PC-3 (cell line): ENCODE data around the gene SLC25A25.

Experiments
- EZH2 ChIP-seq: fragments of 300-600 bp; sonication (generic); IDR thresholded peaks from one replicate; pipeline ENCODE4 v1.6.1; 2017; ENCODE audit warnings: antibody characterized with exemption, mild to moderate bottlenecking, low read length; ENCODE audit not compliant: unreplicated experiment
- EZH2phosphoT487 ChIP-seq: fragments of 300-600 bp; sonication (generic); IDR thresholded peaks from 2 replicates; pipeline ENCODE4 v1.6.1; 2018; ENCODE audit warnings: mild to moderate bottlenecking, antibody characterized with exemption, low read length, borderline replicate concordance
- TF ChIP-seq, protein P1 (sequence below): fragments of 300-600 bp; sonication (generic); conservative IDR thresholded peaks from 2 replicates; pipeline ENCODE4 v1.5.1; 2017; ENCODE audit warnings: antibody characterized with exemption, low read depth, mild to moderate bottlenecking, low read length

DNA sequence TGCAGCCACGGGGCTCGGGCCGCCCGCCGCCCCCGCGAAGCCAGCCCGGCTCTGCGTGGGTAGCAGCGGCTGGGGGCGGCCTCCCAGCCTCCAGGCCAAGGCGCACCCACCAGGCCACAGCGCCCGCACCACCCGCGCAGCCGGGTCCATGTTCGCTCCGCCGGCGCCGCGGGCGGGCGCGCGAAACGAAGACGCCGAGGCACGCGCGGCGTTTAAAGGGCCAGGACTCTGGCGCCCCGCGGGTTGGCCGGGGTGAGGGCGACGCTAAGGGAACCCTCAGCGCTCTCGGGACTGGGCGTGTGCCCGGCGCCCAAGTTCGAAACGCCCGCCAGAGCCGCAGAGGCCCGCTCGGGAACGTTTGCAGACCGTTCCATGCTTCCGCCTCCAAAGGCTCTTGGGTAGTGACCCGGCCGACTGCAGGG is 59.5 kb downstream of the SLC25A25 start, which contains the start of gene PTGES2:
- TF ChIP-seq, protein P1, sequence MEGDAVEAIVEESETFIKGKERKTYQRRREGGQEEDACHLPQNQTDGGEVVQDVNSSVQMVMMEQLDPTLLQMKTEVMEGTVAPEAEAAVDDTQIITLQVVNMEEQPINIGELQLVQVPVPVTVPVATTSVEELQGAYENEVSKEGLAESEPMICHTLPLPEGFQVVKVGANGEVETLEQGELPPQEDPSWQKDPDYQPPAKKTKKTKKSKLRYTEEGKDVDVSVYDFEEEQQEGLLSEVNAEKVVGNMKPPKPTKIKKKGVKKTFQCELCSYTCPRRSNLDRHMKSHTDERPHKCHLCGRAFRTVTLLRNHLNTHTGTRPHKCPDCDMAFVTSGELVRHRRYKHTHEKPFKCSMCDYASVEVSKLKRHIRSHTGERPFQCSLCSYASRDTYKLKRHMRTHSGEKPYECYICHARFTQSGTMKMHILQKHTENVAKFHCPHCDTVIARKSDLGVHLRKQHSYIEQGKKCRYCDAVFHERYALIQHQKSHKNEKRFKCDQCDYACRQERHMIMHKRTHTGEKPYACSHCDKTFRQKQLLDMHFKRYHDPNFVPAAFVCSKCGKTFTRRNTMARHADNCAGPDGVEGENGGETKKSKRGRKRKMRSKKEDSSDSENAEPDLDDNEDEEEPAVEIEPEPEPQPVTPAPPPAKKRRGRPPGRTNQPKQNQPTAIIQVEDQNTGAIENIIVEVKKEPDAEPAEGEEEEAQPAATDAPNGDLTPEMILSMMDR: no peak
- TF ChIP-seq EZH2: no peak
- no peak for TF ChIP-seq EZH2phosphoT487
